Measurements from ENCODE around the gene TUBA3D. TPM values are rescaled to one million over a fixed set of nuclear protein-coding genes. Genes with fewer than 3 reads are reported as not detected.
"Not testable (repeated sequence)": the region's sequence is repeated elsewhere in the genome, so short reads cannot be mapped to it uniquely, and the experiment has no call there.

Gene TUBA3D
- total and polyA plus RNA-seq, 11 donors: 5.5 to 835 (median 106) TPM

- H3K36me3 ChIP-seq: peaks cover 0 to 74% (median 62%) of the 10 kb centered on the region in 9 donors
- DNase-seq (peak in 1 of 5 donors; percentile 53), ATAC-seq (no peak)
- intact Hi-C loops (cut with DNase I): loop anchor here in 2 of 10 donors (10.0 kb wide), 1 partner anchor 95 kb away; no protein-coding TSS in a partner anchor
- no peak for TF ChIP-seq CTCF (IDR thresholded peaks at IDR 0.05)
- no peak for TF ChIP-seq POLR2A (IDR thresholded peaks at IDR 0.05)
- no peaks in the 10 kb centered on the region for H3K4me1 ChIP-seq
- 72 to 100% (median 92%) methylated on average over 1 to 9 of the region's 9 CpGs for WGBS, 4 donors
- H3K27me3 ChIP-seq: no peaks in the 10 kb centered on the region
- H3K9me3 ChIP-seq: no peaks in the 10 kb centered on the region
- H3K27ac ChIP-seq: no peak overlapping the region
- H3K4me3 ChIP-seq: no peak overlapping the region
These were observed 33.7 kb downstream of the TUBA3D start for GRCh38 chr2:131509615-131510014.

DNA sequence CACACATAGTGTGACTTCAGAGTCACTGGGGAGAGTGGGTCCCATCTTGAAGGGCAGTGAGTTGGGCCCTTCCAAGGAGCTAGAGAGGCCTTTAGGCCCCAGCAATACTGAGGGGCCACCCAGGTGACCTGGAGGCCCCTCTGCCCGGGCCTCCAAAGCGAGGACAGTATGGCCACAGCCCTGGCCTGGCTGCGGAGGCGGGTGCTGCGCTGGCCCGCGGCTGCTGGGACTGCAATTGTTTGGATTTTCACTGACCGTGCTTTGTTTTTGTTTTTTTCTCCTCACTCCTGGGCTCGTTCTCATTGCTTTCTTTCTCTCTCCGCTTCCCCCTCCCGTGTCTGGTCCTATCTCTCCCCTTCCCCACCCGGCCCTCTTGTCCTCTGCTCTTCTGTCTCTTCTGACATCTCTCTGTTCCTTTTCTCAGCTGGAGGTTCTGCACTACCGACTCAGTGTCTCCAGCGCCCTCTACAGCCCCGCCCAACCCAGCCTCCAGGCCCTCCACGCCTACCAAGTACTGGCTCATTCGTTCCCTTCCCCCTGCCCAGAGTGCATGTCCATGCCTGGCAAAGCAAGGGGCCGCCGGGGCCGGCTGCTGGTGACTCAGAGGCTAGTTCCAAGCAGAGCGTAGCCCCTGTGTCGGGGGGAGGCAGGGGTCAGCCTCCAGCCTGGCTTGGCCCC is 35.5 kb downstream of the TUBA3D start:
- not testable (repeated sequence) for H3K27me3 ChIP-seq, H3K4me1 ChIP-seq, H3K4me3 ChIP-seq, H3K9me3 ChIP-seq
- H3K36me3 ChIP-seq: peaks cover 0 to 58% (median 48%) of the 10 kb centered on the region in 9 donors
- intact Hi-C loops (cut with DNase I): loop anchor here in 2 of 10 donors (10.0 kb wide), 1 partner anchor 97 kb away; no protein-coding TSS in a partner anchor
- WGBS, 4 donors: 77 to 81% (median 81%) methylated on average over 21 to 22 of the region's 22 CpGs
- H3K27ac ChIP-seq: peak overlapping the region in 1 of 12 donors; percentile 37
- ATAC-seq (peak; percentile 30 to 74 (median 57)), DNase-seq (peak in 2 of 5 donors; percentile 51 to 64)

DNA sequence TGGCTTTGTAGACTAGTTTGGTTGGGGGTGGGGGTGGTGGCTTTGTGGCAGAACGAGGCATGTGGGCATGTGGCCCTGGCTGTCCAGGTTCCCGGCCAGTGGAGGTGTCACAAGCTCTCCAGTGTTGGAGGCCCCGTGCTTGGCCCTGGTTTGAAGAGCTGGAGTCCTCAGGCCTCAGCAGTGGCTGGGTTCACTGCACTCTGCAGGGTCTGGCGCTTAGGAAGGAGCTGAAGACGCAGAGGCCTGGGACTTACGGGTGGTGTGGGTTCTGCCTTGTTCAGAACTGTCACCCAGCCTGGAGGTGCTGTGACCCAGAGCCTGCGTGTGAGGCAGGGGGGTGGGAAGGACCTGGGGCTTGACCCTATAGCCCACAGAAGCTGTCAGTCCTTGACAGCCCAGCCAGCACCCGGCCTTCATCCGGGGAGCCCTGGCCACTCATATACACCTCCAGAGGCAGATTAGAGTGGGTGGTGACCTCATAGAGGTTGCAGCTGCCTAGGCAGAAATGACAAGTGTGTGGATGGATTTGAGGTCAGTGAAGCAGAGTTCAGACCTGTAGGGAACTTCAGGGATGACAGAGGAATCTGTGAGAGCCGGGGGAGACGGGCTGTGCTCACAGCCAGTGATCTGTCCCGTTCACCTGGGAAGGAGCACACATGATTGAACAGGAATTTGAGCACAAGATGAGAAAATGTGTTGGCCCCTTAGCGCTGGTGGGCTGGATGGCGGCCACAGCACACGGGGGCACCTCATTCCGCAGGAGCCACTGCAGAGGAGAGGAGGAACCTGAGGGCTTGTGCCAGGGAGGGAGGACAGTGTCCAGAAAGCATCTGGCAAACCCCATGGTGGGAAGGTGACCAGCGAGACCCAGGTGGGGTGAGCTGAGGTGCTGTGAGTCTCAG is 36.3 kb downstream of the TUBA3D start:
- 59 to 87% (median 70%) methylated on average over 10 to 16 of the region's 17 CpGs for WGBS, 4 donors
- ATAC-seq (peak; percentile 19 to 50 (median 48)), DNase-seq (peak in 2 of 5 donors; percentile 14 to 68)
- peaks cover 0 to 58% (median 44%) of the 10 kb centered on the region in 9 donors for H3K36me3 ChIP-seq
- intact Hi-C loops (cut with DNase I): loop anchor here in 2 of 10 donors (10.0 kb wide), 1 partner anchor 97 kb away; no protein-coding TSS in a partner anchor
- not testable (repeated sequence) for H3K27ac ChIP-seq, H3K27me3 ChIP-seq, H3K4me3 ChIP-seq, H3K4me1 ChIP-seq, H3K9me3 ChIP-seq

- ATAC-seq, H3K27ac ChIP-seq, H3K4me3 ChIP-seq, H3K4me1 ChIP-seq, H3K9me3 ChIP-seq, H3K27me3 ChIP-seq: not testable (repeated sequence)
- peak in 1 of 5 donors; percentile 4 for DNase-seq
- peaks cover 0 to 50% (median 34%) of the 10 kb centered on the region in 9 donors for H3K36me3 ChIP-seq
- WGBS, 4 donors: 57 to 83% (median 73%) methylated on average over 15 of the region's 15 CpGs
- intact Hi-C loops (cut with DNase I): loop anchor here in 4 of 10 donors (5.0 to 10.0 kb wide), 2 partner anchors 100 to 102 kb away; no protein-coding TSS in a partner anchor
These were observed 38.7 kb downstream of the TUBA3D start for GRCh38 chr2:131514408-131515166.

GRCh38 chr2:131515235-131515634 is 39.3 kb downstream of the TUBA3D start:
- not testable (repeated sequence) for ATAC-seq, H3K4me3 ChIP-seq, H3K9me3 ChIP-seq, H3K27ac ChIP-seq, H3K4me1 ChIP-seq, H3K27me3 ChIP-seq
- DNase-seq: peak in 1 of 5 donors; percentile 39
- H3K36me3 ChIP-seq: peaks cover 0 to 51% (median 31%) of the 10 kb centered on the region in 9 donors
- WGBS, 4 donors: 78 to 91% (median 87%) methylated on average over 5 to 14 of the region's 14 CpGs
- intact Hi-C loops (cut with DNase I): loop anchor here in 4 of 10 donors (5.0 to 10.0 kb wide), 2 partner anchors 100 to 103 kb away; no protein-coding TSS in a partner anchor

Data from heart left ventricle (tissue), 16 donors.